Ovary (tissue), 3 donors: ENCODE measurements around the gene MKLN1.
A peak's percentile ranks its signal among the peaks of the same experiment; 100 is the strongest.

Experiments used
- CTCF ChIP-seq, 3 donors: fragments of 450-650 bp in 2 of 3; fragments of 200-600 bp in 1 of 3; IDR thresholded peaks; one replicate each; pipeline versions ENCODE4 v1.5.1 to v1.8.0; 2016 to 2022; ENCODE audit warnings: antibody characterized with exemption in 3 of 3, mild to moderate bottlenecking in 1 of 3
- POLR2A ChIP-seq: fragments of 450-650 bp; IDR thresholded peaks from one replicate; pipeline ENCODE4 v1.6.1; 2017; ENCODE audit warnings: antibody characterized with exemption, mild to moderate bottlenecking, moderate library complexity
- donor health status: DM: no; HTN: no; CAD: no.

GRCh38 chr7:131302876-131303707, 24.6 kb upstream of the MKLN1 start:
- TF ChIP-seq POLR2A (no peak), CTCF (IDR thresholded peaks at IDR 0.05) (peak in 1 of 3 donors; percentile 27)
